ENCODE measurements around the gene YES1. TPM values are rescaled to one million over a fixed set of nuclear protein-coding genes. Genes with fewer than 3 reads are reported as not detected.

The YES1 gene
- total and polyA plus RNA-seq, 2 of the 13 experiments (the other 11 are each of a cell fraction or from before 2014, with no cell fraction given), result 17.2 to 70.8 TPM

- TF ChIP-seq ZBED4 (CRISPR knock-in tag; IDR thresholded peaks at IDR 0.05; ENCODE audit: borderline replicate concordance) (peak; percentile 45; the same call in 1 of the 2 replicates), ZBTB44 (CRISPR knock-in tag; IDR thresholded peaks at IDR 0.05) (no peak), ATF7-NPFF (CRISPR knock-in tag; IDR thresholded peaks at IDR 0.05; ENCODE audit: low read depth) (no peak), AHR (CRISPR knock-in tag; IDR thresholded peaks at IDR 0.05) (peak; percentile 69; the same call in 1 of the 2 replicates), TCF7 (IDR thresholded peaks at IDR 0.05; ENCODE audit: low read depth) (peak; percentile 30; the same call in 1 of the 2 replicates), HOMEZ (CRISPR knock-in tag; IDR thresholded peaks at IDR 0.05; ENCODE audit: low read depth) (peak; percentile 87), TBL1XR1 (IDR thresholded peaks at IDR 0.05; ENCODE audit: borderline replicate concordance, low read length, partially characterized antibody) (no peak), ZNF496 (CRISPR knock-in tag; IDR thresholded peaks at IDR 0.05; ENCODE audit: insufficient replicate concordance) (no peak), THAP9 (CRISPR knock-in tag; IDR thresholded peaks at IDR 0.05; ENCODE audit: borderline replicate concordance) (0 out of 2 replicates have a peak, but pooled peaks have one; percentile 29), ZNF607 (CRISPR knock-in tag; IDR thresholded peaks at IDR 0.05; ENCODE audit: borderline replicate concordance) (no peak), GLI4 (CRISPR knock-in tag; IDR thresholded peaks at IDR 0.05; ENCODE audit: borderline replicate concordance) (no peak), TERF1 (CRISPR knock-in tag; IDR thresholded peaks at IDR 0.05) (no peak), NCOR1 (IDR thresholded peaks at IDR 0.05; ENCODE audit: borderline replicate concordance, low read length) (peak; percentile 35; the same call in 1 of the 2 replicates), HNF4A (CRISPR knock-in tag; IDR thresholded peaks at IDR 0.05) (peak; percentile 70), SP2 (CRISPR knock-in tag; IDR thresholded peaks at IDR 0.05) (no peak), MIER3 (CRISPR knock-in tag; IDR thresholded peaks at IDR 0.05; ENCODE audit: borderline replicate concordance) (peak; percentile 65; the same call in 1 of the 2 replicates), KLF12 (CRISPR knock-in tag; IDR thresholded peaks at IDR 0.05; ENCODE audit: borderline replicate concordance) (0 out of 2 replicates have a peak, but pooled peaks have one; percentile 22)
Observed at GRCh38 chr18:832085-832681, 20.1 kb upstream of the YES1 start (continued).

Data from HepG2 (cell line).